PFSK-1 (cell line): ENCODE results near the gene TMOD3.

ENCODE experiments used
- FOXP2 ChIP-seq: optimal IDR thresholded peaks from 2 replicates; pipeline ENCODE3; 2011; ENCODE audit warnings: borderline replicate concordance, control low read depth, inconsistent platforms; ENCODE audit not compliant: insufficient read depth; ENCODE audit errors: extremely low read length, extremely low read depth
- POLR2AphosphoS5 ChIP-seq: IDR thresholded peaks from 2 replicates; pipeline ENCODE4 v1.6.1; 2012; ENCODE audit warnings: low read depth, mild to moderate bottlenecking, control low read depth, low read length, moderate library complexity
- SIN3A ChIP-seq: IDR thresholded peaks from 2 replicates; pipeline ENCODE4 v1.6.1; 2012; ENCODE audit warnings: mild to moderate bottlenecking, low read length, moderate library complexity, borderline replicate concordance; ENCODE audit not compliant: insufficient read depth
- TAF1 ChIP-seq: IDR thresholded peaks from 2 replicates; pipeline ENCODE4 v1.6.1; 2012; ENCODE audit warnings: low read length, control low read depth, borderline replicate concordance; ENCODE audit not compliant: insufficient read depth
- TF ChIP-seq, protein P1 (sequence below), 2 experiments: IDR thresholded peaks; 2 replicates each; pipeline versions ENCODE4 v1.6.1 to v1.8.0; 2011 to 2012; ENCODE audit warnings: low read depth in 2 of 2, low read length in 2 of 2, control low read depth in 1 of 2, inconsistent platforms in 1 of 2, mild to moderate bottlenecking in 1 of 2, moderate library complexity in 1 of 2; ENCODE audit not compliant: insufficient read depth in 1 of 2

TMOD3 gene

DNA sequence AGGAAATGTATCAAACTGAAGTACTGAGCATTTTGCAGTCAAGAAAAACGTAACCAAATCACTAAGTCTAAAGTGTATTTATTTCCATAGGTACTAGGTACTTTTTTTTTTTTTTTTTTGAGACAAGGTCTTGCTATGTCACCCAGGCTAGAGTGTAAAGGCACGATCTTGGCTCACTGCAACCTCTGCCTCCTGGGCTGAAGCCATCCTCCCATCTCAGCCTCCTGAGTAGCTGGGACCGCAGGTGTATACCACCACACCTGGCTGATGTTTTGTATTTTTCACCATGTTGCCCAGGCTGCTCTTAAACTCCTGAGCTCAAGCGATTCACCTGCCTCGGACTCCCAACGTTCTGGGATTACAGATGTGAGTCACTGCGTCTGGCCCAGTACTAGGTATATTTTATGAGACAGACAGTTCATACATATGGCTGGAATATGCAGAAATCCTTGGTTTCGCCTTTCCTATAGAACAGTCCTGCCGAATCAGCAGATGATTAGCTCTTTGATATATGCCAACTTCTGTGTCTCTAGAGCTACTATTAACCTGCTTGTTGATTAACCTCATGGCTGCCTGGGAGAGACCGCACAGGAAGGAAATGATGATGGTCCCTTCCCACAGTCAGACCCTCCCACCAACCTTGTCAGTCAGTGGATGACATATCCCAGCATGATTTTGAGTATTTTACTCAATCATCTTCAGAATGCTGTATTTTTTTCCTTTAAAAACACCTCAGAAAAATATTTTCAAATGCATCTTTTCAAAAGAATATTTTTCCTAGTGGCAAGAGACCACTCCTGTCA, 32.3 kb downstream of the TMOD3 start:
- TF ChIP-seq SIN3A (no peak), TAF1 (no peak), POLR2AphosphoS5 (no peak), FOXP2 (no peak)
- TF ChIP-seq, protein P1, sequence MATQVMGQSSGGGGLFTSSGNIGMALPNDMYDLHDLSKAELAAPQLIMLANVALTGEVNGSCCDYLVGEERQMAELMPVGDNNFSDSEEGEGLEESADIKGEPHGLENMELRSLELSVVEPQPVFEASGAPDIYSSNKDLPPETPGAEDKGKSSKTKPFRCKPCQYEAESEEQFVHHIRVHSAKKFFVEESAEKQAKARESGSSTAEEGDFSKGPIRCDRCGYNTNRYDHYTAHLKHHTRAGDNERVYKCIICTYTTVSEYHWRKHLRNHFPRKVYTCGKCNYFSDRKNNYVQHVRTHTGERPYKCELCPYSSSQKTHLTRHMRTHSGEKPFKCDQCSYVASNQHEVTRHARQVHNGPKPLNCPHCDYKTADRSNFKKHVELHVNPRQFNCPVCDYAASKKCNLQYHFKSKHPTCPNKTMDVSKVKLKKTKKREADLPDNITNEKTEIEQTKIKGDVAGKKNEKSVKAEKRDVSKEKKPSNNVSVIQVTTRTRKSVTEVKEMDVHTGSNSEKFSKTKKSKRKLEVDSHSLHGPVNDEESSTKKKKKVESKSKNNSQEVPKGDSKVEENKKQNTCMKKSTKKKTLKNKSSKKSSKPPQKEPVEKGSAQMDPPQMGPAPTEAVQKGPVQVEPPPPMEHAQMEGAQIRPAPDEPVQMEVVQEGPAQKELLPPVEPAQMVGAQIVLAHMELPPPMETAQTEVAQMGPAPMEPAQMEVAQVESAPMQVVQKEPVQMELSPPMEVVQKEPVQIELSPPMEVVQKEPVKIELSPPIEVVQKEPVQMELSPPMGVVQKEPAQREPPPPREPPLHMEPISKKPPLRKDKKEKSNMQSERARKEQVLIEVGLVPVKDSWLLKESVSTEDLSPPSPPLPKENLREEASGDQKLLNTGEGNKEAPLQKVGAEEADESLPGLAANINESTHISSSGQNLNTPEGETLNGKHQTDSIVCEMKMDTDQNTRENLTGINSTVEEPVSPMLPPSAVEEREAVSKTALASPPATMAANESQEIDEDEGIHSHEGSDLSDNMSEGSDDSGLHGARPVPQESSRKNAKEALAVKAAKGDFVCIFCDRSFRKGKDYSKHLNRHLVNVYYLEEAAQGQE (IDR thresholded peaks at IDR 0.05; ENCODE audit: insufficient read depth in 1 of 2, low read depth in 2 of 2, low read length in 2 of 2): no peak

DNA sequence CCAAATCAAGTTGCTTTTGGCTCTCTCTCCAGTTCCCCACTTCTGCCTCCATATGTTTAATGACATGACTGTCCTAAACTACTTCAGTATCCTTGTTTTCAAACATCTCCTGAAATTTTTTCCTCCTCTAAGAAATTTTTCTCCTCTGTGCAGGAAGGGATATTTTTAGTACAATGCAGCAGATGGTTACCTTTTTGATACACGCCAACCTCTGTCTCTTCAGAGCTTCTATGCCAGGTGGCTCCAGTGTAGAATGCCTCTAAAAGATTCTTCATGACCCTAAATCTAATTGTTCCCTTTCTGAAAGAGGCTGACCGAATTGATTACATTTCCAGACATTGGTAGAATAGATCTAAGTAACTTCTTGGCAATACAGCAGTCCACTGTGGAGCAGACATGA, 33.7 kb downstream of the TMOD3 start:
- TF ChIP-seq POLR2AphosphoS5 (no peak), SIN3A (no peak), FOXP2 (no peak), TAF1 (no peak)
- TF ChIP-seq, protein P1 (IDR thresholded peaks at IDR 0.05; ENCODE audit: insufficient read depth in 1 of 2, low read depth in 2 of 2, low read length in 2 of 2): no peak

DNA sequence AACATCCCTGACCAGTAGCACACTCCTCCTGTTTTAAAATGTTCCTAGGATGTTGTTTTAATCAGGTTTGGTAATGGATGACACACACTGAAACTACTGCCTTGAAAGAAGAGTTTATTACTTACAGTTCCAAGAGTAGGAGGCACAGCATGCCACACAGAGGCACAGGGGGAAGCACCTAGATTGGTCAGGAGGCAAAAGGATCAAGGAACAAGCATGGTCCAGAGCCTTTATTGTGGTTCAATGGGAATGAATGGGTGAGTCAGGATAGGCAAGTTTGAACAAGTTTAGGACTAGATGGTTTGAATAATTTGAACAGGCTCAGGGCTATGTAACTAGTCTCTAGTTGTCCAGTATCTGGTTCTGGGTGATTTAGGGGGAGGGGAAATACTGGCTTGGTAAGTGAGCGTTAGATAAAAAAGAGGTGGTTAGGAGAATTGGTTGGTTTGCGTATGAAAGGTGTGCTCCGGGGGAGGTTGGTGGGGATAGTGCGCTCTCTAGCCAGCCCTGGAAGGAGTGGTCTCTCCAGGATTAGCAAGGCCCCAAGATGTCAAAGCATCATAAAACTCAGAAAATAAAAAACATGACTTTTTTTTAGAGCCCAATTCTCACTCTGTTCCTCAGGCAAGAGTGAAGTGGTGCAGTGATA, 35.1 kb downstream of the TMOD3 start:
- TF ChIP-seq TAF1 (no peak), SIN3A (no peak), FOXP2 (no peak), POLR2AphosphoS5 (no peak)
- TF ChIP-seq, protein P1 (IDR thresholded peaks at IDR 0.05; ENCODE audit: insufficient read depth in 1 of 2, low read depth in 2 of 2, low read length in 2 of 2): no peak

DNA sequence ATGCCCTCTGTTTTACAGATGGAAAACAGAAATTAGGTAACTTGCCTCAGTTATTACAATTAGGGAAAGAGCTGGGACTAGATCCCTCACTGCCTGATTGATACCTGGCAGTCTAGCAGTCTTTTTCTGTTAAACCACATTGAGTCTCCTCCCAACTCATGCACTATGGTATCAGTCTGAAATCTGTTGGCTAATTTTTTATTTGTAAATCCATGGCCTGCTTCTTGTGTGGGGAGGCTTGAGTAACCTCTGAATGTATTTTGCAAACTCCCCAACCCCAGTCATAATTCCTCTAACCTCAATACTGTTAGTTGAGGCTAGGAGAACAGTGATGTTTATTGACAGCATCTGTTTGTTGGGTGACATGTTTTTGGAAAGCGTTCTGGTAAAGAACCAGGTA, 35.9 kb downstream of the TMOD3 start:
- TF ChIP-seq FOXP2 (no peak), TAF1 (no peak), SIN3A (no peak), POLR2AphosphoS5 (no peak)
- TF ChIP-seq, protein P1 (IDR thresholded peaks at IDR 0.05; ENCODE audit: insufficient read depth in 1 of 2, low read depth in 2 of 2, low read length in 2 of 2): no peak

DNA sequence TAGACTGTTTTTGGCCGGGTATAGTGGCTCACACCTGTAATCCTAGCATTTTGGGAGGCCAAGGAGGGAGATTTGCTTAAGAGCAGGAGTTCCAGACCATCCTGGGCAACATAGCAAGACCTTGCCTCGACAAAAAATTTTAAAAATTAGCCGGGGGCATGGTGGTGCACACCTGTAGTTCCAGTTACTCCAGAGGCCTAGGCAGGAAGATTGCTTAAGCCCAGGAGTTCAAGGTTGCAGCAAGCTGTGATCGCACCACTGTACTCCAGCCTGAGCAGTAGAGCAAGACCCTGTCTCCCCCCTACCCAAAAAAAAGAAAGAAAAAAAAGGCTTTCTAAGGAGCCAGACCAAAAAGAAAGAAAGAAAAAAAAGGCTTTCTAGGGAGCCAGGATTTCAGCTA, 36.7 kb downstream of the TMOD3 start:
- TF ChIP-seq SIN3A (no peak), POLR2AphosphoS5 (no peak), TAF1 (no peak), FOXP2 (no peak)
- TF ChIP-seq, protein P1 (IDR thresholded peaks at IDR 0.05; ENCODE audit: insufficient read depth in 1 of 2, low read depth in 2 of 2, low read length in 2 of 2): no peak
